Thoracic aorta (tissue), 2 donors: Measurements from ENCODE around the gene LHB. TPM values are rescaled to one million over a fixed set of nuclear protein-coding genes. Genes with fewer than 3 reads are reported as not detected.
A peak's percentile ranks its signal among the peaks of the same experiment; 100 is the strongest.
"Not testable (repeated sequence)": the region's sequence is repeated elsewhere in the genome, so short reads cannot be mapped to it uniquely, and the experiment has no call there.

Experiments used
- ATAC-seq: fragments of 150-250 bp; one replicate; pipeline ENCODE4 v1.8.0; 2017; ENCODE audit warnings: low read depth; ENCODE audit not compliant: insufficient number of reproducible peaks, low FRiP score
- DNase-seq: peaks from one replicate; pipeline ENCODE4 v3.0.0-alpha.2; 2020; ENCODE audit warnings: low spot score
- H3K27ac ChIP-seq, 2 donors: fragments of 200-600 bp; sonication (generic); 1 replicate in 1 of 2; 2 replicates in 1 of 2; pipeline ENCODE4 v1.5.1; 2016; ENCODE audit warnings: mild to moderate bottlenecking in 2 of 2, moderate library complexity in 2 of 2
- H3K27me3 ChIP-seq: fragments of 200-600 bp; sonication (generic); replicated peaks from 2 replicates; pipeline ENCODE4 v1.6.0; 2016; ENCODE audit warnings: mild to moderate bottlenecking; ENCODE audit not compliant: insufficient read depth
- H3K36me3 ChIP-seq: fragments of 200-600 bp; sonication (generic); one replicate; pipeline ENCODE4 v1.5.1; 2016
- H3K4me1 ChIP-seq, 2 donors: fragments of 200-600 bp; sonication (generic); 1 replicate in 1 of 2; 2 replicates in 1 of 2; pipeline versions ENCODE4 v1.5.1 to v1.6.0; 2016; ENCODE audit warnings: low read depth in 2 of 2, mild to moderate bottlenecking in 1 of 2; ENCODE audit not compliant: control insufficient read depth in 1 of 2
- H3K4me3 ChIP-seq: fragments of 200-600 bp; sonication (generic); 2 replicates; pipeline ENCODE4 v1.5.1; 2016; ENCODE audit warnings: mild to moderate bottlenecking
- H3K9me3 ChIP-seq: fragments of 200-600 bp; sonication (generic); 2 replicates; pipeline ENCODE4 v1.5.1; 2016
- CTCF ChIP-seq: fragments of 200-600 bp; sonication (generic); IDR thresholded peaks from one replicate; pipeline ENCODE4 v1.5.1; 2019; ENCODE audit warnings: antibody characterized with exemption
- total RNA-seq, 2 donors: library from RNA; depleted of rRNA; stranded (reverse); fragments of >200 nt; gene quantifications; one replicate each; pipeline versions ENCODE4 v1.1.0 to v1.2.3, GENCODE V29; 2016

Gene LHB
- total RNA-seq, 2 donors from 2014 or later: not detected

- TF ChIP-seq CTCF: peak; percentile 28
- ATAC-seq: no peak
- Histone ChIP-seq H3K27ac (no peak overlapping the region), H3K27me3 (no peaks in the 10 kb centered on the region), H3K4me3 (peak overlapping the region; percentile 89), H3K36me3 (no peaks in the 10 kb centered on the region), H3K4me1 (peaks cover 3 to 18% of the 10 kb centered on the region in 2 donors), H3K9me3 (no peaks in the 10 kb centered on the region)
- DNase-seq: no peak
Observed at GRCh38 chr19:49056101-49056901, 39.4 kb upstream of the LHB start.

DNA sequence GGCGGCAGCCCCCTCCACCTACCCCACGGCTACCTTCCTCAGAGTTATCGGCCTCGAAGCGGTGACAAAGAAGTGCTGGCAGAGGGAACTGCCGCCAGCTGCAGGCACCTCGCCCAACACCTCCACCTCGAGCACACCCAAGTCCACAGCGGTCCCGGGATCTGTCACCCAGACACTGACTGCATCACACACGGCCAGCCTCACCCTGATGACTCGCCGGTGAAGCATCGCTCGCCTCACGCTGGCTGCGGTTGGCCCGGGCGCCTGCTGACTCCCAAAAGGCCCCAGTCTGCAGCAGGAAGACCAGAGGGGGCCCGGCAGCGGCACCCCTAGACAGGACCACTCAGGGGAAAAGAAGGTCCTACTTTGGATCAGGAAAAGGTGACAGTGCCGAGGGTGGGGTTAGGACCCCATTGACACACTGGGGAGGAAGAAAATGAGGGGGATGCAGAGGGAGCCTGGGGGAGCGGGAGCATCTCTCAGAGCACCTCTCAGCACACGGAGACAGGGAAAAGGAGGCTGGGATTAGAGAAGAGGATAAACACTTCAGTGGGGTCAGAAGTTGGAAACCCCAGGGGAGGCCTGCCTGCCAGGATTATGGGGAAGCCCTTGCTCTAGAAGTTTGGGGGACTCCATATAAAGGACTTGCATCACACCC, 33.6 kb upstream of the LHB start:
- not testable (repeated sequence) for H3K4me1 ChIP-seq, H3K27ac ChIP-seq, H3K36me3 ChIP-seq, H3K27me3 ChIP-seq, H3K4me3 ChIP-seq, DNase-seq, H3K9me3 ChIP-seq, ATAC-seq

DNA sequence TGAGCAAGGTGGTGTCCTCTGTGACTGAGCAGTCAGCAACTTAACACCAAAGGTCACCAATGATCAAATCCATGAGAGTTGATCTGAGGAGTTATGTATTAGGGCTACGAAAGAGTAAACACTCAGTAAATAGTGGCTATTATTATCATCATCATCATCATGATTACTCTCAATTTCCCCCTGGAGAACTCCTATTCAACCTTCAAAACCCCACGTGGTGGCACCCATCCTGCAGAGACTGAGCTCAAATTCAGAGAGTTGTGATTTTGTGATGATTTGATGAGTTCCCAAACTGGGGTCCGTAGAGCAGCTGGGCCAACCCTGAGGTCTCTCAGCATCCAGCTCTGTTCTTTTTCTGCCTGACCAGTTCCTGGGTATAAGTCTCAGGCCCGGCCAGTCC, 32.9 kb upstream of the LHB start:
- H3K9me3 ChIP-seq, H3K36me3 ChIP-seq, ATAC-seq, H3K27me3 ChIP-seq, H3K27ac ChIP-seq, H3K4me1 ChIP-seq, DNase-seq, H3K4me3 ChIP-seq: not testable (repeated sequence)

- not testable (repeated sequence) for H3K9me3 ChIP-seq, H3K4me1 ChIP-seq, ATAC-seq, H3K36me3 ChIP-seq, H3K27me3 ChIP-seq, H3K27ac ChIP-seq, DNase-seq, H3K4me3 ChIP-seq
Observed at GRCh38 chr19:49049011-49049410, 32.1 kb upstream of the LHB start, which contains the start of gene CGB8. Gene CGB8 (minus strand): TSS chr19:49049111. CDS start chr19:49048739, 372 bp downstream.

DNA sequence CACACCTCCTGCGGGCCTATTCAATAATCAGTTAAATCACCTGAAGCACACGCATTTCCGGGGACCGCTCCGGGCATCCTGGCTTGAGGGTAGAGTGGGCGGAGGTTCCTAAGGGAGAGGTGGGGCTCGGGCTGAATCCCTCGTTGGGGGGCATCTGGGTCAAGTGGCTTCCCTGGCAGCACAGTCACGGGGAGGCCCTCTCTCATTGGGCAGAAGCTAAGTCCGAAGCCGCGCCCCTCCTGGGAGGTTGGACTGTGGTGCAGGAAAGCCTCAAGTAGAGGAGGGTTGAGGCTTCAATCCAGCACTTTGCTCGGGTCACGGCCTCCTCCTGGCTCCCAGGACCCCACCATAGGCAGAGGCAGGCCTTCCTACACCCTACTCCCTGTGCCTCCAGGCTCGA, 26.7 kb upstream of the LHB start, which contains the start of gene CGB5:
TSS of gene CGB5 (plus strand) at position 301 of the 400 bp plus-strand sequence. CDS start 362 bp downstream, outside the sequence.
- DNase-seq, ATAC-seq: not testable (repeated sequence)

GRCh38 chr19:49042666-49043065, 25.8 kb upstream of the LHB start:
- not testable (repeated sequence) for DNase-seq, H3K4me3 ChIP-seq, H3K4me1 ChIP-seq, H3K27me3 ChIP-seq, H3K9me3 ChIP-seq, H3K27ac ChIP-seq, ATAC-seq, H3K36me3 ChIP-seq

More for the DNA sequence above, 26.7 kb upstream of the LHB start, which contains the start of gene CGB5:
- H3K27ac ChIP-seq, H3K9me3 ChIP-seq, H3K36me3 ChIP-seq, H3K4me1 ChIP-seq, H3K27me3 ChIP-seq, H3K4me3 ChIP-seq: not testable (repeated sequence)

GRCh38 chr19:49042177-49042576, 25.3 kb upstream of the LHB start:
- H3K4me3 ChIP-seq: no peak overlapping the region
- ATAC-seq (no peak), DNase-seq (no peak)
- no peak for TF ChIP-seq CTCF
- H3K4me1 ChIP-seq: no peaks in the 10 kb centered on the region
- no peaks in the 10 kb centered on the region for H3K27me3 ChIP-seq
- H3K27ac ChIP-seq: no peak overlapping the region
- H3K9me3 ChIP-seq: no peaks in the 10 kb centered on the region
- H3K36me3 ChIP-seq: no peaks in the 10 kb centered on the region

- not testable (repeated sequence) for H3K4me1 ChIP-seq, H3K27me3 ChIP-seq, DNase-seq, H3K9me3 ChIP-seq, H3K27ac ChIP-seq, H3K36me3 ChIP-seq, ATAC-seq, H3K4me3 ChIP-seq
Observed at GRCh38 chr19:49039736-49040135, 22.8 kb upstream of the LHB start.

DNA sequence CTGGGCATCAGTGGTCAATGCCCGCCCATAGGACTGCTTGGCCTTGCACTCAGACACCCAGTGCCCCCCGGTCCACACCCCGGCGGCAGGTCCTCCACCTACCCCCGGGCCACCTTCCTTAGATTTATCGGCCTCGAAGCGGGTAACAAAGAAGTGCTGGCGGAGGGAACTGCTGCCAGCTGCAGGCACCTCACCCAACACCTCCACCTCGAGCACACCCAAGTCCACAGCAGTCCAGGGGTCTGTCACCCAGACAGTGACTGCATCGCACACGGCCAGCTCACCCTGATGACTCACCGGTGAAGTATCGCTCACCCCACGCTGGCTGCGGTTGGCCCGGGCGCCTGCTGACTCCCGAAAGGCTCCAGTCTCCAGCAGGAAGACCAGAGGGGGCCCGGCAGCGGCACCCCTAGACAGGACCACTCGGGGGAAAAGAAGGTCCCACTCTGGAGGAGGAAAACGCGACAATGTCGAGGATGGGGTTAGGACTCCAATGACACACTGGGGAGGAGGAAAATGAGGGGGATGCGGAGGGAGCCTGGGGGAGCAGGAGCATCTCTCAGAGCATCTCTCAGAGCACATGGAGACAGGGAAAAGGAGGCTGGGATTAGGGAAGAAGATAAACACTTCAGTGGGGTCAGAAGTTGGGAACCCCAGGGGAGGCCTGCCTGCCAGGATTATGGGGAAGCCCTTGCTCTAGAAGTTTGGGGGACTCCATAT, 21.8 kb upstream of the LHB start:
- not testable (repeated sequence) for H3K36me3 ChIP-seq, H3K9me3 ChIP-seq, H3K4me3 ChIP-seq, DNase-seq, H3K27ac ChIP-seq, H3K27me3 ChIP-seq, ATAC-seq, H3K4me1 ChIP-seq

GRCh38 chr19:49038111-49038510, 21.2 kb upstream of the LHB start:
- H3K27ac ChIP-seq, H3K36me3 ChIP-seq, H3K27me3 ChIP-seq, DNase-seq, H3K9me3 ChIP-seq, H3K4me3 ChIP-seq, H3K4me1 ChIP-seq, ATAC-seq: not testable (repeated sequence)
